DOHH2 (cell line): Measurements from ENCODE around the gene CDH12.

ENCODE experiments used
- EZH2phosphoT487 ChIP-seq: fragments of 200-600 bp; sonication (generic); IDR thresholded peaks from 2 replicates; pipeline ENCODE4 v1.6.1; 2017; ENCODE audit warnings: borderline replicate concordance, mild to moderate bottlenecking, antibody characterized with exemption, low read length, moderate library complexity, mixed read lengths
- TF ChIP-seq, protein P1 (sequence below): fragments of 200-600 bp; sonication (generic); IDR thresholded peaks from one replicate; pipeline ENCODE4 v1.5.1; 2014; ENCODE audit warnings: antibody characterized with exemption, mild to moderate bottlenecking, low read depth, low read length; ENCODE audit not compliant: poor library complexity, severe bottlenecking

DNA sequence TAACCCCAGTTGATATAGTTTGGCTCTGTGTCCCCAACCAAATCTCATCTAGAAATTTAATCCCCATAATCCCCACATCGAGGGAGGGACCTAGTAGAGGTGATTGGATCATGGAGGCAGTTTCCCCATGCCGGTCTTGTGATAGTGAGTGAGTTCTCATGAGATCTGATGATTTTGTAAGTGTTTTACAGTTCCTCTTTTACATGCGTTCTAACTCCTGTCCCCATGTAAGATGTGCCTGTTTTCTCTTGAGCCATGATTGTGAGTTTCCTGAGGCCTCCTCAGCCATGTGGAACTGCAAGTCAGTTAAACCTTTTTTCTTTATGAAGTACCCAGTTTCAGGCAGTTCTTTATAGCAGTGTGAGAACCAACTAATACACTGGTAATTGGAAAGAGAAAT lies 73.6 kb downstream of the CDH12 start:
- TF ChIP-seq, protein P1, sequence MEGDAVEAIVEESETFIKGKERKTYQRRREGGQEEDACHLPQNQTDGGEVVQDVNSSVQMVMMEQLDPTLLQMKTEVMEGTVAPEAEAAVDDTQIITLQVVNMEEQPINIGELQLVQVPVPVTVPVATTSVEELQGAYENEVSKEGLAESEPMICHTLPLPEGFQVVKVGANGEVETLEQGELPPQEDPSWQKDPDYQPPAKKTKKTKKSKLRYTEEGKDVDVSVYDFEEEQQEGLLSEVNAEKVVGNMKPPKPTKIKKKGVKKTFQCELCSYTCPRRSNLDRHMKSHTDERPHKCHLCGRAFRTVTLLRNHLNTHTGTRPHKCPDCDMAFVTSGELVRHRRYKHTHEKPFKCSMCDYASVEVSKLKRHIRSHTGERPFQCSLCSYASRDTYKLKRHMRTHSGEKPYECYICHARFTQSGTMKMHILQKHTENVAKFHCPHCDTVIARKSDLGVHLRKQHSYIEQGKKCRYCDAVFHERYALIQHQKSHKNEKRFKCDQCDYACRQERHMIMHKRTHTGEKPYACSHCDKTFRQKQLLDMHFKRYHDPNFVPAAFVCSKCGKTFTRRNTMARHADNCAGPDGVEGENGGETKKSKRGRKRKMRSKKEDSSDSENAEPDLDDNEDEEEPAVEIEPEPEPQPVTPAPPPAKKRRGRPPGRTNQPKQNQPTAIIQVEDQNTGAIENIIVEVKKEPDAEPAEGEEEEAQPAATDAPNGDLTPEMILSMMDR: no peak
- TF ChIP-seq EZH2phosphoT487: no peak
